Measurements from ENCODE around the gene THUMPD1.
"Not testable (repeated sequence)": the region's sequence is repeated elsewhere in the genome, so short reads cannot be mapped to it uniquely, and the experiment has no call there.

The THUMPD1 gene

GRCh38 chr16:20695024-20695423 lies 46.6 kb downstream of the THUMPD1 start:
- no peak for DNase-seq (ENCODE audit: low read depth)

GRCh38 chr16:20694096-20694495 lies 47.5 kb downstream of the THUMPD1 start:
- DNase-seq (ENCODE audit: low read depth) = not testable (repeated sequence)

- DNase-seq (ENCODE audit: low read depth) = no peak
These were observed 52.0 kb downstream of the THUMPD1 start for GRCh38 chr16:20689668-20690067.

- DNase-seq (ENCODE audit: low read depth) = no peak
These were observed 57.8 kb downstream of the THUMPD1 start for GRCh38 chr16:20683812-20684211.
